ENCODE data around the gene PCCA. TPM values are rescaled to one million over a fixed set of nuclear protein-coding genes. Genes with fewer than 3 reads are reported as not detected.

The PCCA gene
- total and polyA plus RNA-seq, 2 of the 13 experiments (the other 11 are each of a cell fraction or from before 2014, with no cell fraction given) = 15.0 to 32.2 TPM

- TF ChIP-seq ZNF558 (CRISPR knock-in tag; IDR thresholded peaks at IDR 0.05; ENCODE audit: borderline replicate concordance) (no peak), IRF1 (CRISPR knock-in tag; IDR thresholded peaks at IDR 0.05; ENCODE audit: low read depth) (peak; percentile 87; the same call in 1 of the 2 replicates), ZNF124 (CRISPR knock-in tag; IDR thresholded peaks at IDR 0.05) (no peak), TARDBP (CRISPR knock-in tag; IDR thresholded peaks at IDR 0.05) (peak; percentile 88), ZNF768 (CRISPR knock-in tag; IDR thresholded peaks at IDR 0.05) (no peak), TP53 (CRISPR knock-in tag; conservative IDR thresholded peaks at IDR 0.05) (no peak), KLF12 (CRISPR knock-in tag; IDR thresholded peaks at IDR 0.05; ENCODE audit: borderline replicate concordance) (no peak), DPF2 (CRISPR knock-in tag; IDR thresholded peaks at IDR 0.05; ENCODE audit: borderline replicate concordance, low read depth) (peak; percentile 68; the same call in 1 of the 2 replicates), ZNF343 (CRISPR knock-in tag; IDR thresholded peaks at IDR 0.05) (peak; percentile 37; the same call in 1 of the 2 replicates), ZNF3 (CRISPR knock-in tag; IDR thresholded peaks at IDR 0.05) (no peak), ZBTB1 (CRISPR knock-in tag; IDR thresholded peaks at IDR 0.05; ENCODE audit: borderline replicate concordance) (no peak), ATF2 (CRISPR knock-in tag; IDR thresholded peaks at IDR 0.05) (no peak), CEBPB (IDR thresholded peaks at IDR 0.05; ENCODE audit: borderline replicate concordance, low read depth, low read length) (no peak), HNF4A (CRISPR knock-in tag; IDR thresholded peaks at IDR 0.05) (peak; percentile 84), SATB2 (CRISPR knock-in tag; IDR thresholded peaks at IDR 0.05) (no peak), NFE2L1 (CRISPR knock-in tag; IDR thresholded peaks at IDR 0.05; ENCODE audit: borderline replicate concordance) (no peak), ZNF737 (CRISPR knock-in tag; IDR thresholded peaks at IDR 0.05; ENCODE audit: borderline replicate concordance) (no peak), RBFOX2 (IDR thresholded peaks at IDR 0.05; ENCODE audit: low read depth, low read length) (peak; percentile 34; the same call in 1 of the 2 replicates), TCF12 (IDR thresholded peaks at IDR 0.05) (no peak), TCF12 (CRISPR knock-in tag; IDR thresholded peaks at IDR 0.05) (no peak), KMT2B (CRISPR knock-in tag; IDR thresholded peaks at IDR 0.05) (no peak), ZFP90 (CRISPR knock-in tag; IDR thresholded peaks at IDR 0.05; ENCODE audit: borderline replicate concordance) (no peak)
- TF ChIP-seq, protein P1, sequence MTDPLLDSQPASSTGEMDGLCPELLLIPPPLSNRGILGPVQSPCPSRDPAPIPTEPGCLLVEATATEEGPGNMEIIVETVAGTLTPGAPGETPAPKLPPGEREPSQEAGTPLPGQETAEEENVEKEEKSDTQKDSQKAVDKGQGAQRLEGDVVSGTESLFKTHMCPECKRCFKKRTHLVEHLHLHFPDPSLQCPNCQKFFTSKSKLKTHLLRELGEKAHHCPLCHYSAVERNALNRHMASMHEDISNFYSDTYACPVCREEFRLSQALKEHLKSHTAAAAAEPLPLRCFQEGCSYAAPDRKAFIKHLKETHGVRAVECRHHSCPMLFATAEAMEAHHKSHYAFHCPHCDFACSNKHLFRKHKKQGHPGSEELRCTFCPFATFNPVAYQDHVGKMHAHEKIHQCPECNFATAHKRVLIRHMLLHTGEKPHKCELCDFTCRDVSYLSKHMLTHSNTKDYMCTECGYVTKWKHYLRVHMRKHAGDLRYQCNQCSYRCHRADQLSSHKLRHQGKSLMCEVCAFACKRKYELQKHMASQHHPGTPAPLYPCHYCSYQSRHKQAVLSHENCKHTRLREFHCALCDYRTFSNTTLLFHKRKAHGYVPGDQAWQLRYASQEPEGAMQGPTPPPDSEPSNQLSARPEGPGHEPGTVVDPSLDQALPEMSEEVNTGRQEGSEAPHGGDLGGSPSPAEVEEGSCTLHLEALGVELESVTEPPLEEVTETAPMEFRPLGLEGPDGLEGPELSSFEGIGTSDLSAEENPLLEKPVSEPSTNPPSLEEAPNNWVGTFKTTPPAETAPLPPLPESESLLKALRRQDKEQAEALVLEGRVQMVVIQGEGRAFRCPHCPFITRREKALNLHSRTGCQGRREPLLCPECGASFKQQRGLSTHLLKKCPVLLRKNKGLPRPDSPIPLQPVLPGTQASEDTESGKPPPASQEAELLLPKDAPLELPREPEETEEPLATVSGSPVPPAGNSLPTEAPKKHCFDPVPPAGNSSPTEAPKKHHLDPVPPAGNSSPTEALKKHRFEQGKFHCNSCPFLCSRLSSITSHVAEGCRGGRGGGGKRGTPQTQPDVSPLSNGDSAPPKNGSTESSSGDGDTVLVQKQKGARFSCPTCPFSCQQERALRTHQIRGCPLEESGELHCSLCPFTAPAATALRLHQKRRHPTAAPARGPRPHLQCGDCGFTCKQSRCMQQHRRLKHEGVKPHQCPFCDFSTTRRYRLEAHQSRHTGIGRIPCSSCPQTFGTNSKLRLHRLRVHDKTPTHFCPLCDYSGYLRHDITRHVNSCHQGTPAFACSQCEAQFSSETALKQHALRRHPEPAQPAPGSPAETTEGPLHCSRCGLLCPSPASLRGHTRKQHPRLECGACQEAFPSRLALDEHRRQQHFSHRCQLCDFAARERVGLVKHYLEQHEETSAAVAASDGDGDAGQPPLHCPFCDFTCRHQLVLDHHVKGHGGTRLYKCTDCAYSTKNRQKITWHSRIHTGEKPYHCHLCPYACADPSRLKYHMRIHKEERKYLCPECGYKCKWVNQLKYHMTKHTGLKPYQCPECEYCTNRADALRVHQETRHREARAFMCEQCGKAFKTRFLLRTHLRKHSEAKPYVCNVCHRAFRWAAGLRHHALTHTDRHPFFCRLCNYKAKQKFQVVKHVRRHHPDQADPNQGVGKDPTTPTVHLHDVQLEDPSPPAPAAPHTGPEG (CRISPR knock-in tag; IDR thresholded peaks at IDR 0.05) = no peak
These were observed 455.1 kb downstream of the PCCA start (continued) for GRCh38 chr13:100543872-100544602.
